ENCODE measurements around the gene IMMP2L. TPM values are rescaled to one million over a fixed set of nuclear protein-coding genes. Genes with fewer than 3 reads are reported as not detected.
A peak's percentile ranks its signal among the peaks of the same experiment; 100 is the strongest.

IMMP2L gene
- total RNA-seq, 1 experiment from 2014 or later: 13.6 TPM

DNA sequence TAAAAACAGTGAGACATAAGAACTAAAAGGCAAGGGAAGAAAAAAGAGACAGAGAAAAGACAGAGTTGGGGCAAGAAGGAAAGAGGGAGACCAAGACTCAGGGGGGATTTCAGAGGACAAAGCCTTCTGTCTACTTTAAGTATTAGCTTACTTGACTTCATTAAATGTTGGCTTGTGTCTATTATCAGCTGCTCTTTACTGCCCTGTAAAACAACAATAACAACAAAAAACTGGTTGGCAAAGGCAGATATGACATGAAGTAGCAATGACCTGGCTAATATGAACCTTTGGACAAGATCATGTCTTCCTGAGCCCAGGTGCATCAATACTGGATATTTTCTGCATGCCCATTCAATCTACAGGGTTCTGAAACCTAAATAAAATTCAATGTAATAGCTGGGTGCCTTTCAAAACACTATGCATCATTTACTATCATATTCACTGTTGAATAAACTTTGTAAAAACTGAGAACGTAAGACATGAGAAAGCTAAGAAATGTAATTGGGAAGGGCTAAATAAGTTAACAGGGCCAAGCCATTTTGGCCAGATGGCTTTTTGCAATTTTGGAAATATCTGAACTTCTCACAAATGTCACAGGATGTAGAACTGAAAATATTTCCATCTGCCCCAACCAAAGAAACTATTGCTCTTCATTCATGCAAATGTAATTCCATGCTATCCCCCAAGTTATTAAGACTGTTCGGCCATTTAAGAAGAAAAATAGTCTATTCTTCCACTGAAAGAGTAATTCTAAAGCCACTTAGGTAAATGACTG, 422.0 kb downstream of the IMMP2L start:
- no peaks in the 10 kb centered on the region for H3K27me3 Mint-ChIP-seq (ENCODE audit: low read depth)
- no peaks in the 10 kb centered on the region for H3K36me3 Mint-ChIP-seq
- H3K27ac Mint-ChIP-seq: no peak overlapping the region
- TF ChIP-seq, protein P1, sequence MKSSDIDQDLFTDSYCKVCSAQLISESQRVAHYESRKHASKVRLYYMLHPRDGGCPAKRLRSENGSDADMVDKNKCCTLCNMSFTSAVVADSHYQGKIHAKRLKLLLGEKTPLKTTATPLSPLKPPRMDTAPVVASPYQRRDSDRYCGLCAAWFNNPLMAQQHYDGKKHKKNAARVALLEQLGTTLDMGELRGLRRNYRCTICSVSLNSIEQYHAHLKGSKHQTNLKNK (CRISPR knock-in tag; IDR thresholded peaks at IDR 0.05): no peak
- TF ChIP-seq ZNF232 (CRISPR knock-in tag; IDR thresholded peaks at IDR 0.05) (no peak), TCF7 (CRISPR knock-in tag; IDR thresholded peaks at IDR 0.05; ENCODE audit: low read depth) (no peak), NFE2L1 (CRISPR knock-in tag; IDR thresholded peaks at IDR 0.05) (no peak), RELA (CRISPR knock-in tag; IDR thresholded peaks at IDR 0.05; ENCODE audit: borderline replicate concordance) (no peak)
- TF ChIP-seq, protein P2, sequence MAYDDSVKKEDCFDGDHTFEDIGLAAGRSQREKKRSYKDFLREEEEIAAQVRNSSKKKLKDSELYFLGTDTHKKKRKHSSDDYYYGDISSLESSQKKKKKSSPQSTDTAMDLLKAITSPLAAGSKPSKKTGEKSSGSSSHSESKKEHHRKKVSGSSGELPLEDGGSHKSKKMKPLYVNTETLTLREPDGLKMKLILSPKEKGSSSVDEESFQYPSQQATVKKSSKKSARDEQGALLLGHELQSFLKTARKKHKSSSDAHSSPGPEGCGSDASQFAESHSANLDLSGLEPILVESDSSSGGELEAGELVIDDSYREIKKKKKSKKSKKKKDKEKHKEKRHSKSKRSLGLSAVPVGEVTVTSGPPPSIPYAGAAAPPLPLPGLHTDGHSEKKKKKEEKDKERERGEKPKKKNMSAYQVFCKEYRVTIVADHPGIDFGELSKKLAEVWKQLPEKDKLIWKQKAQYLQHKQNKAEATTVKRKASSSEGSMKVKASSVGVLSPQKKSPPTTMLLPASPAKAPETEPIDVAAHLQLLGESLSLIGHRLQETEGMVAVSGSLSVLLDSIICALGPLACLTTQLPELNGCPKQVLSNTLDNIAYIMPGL (CRISPR knock-in tag; IDR thresholded peaks at IDR 0.05): no peak
- ChIA-PET POLR2A (interaction anchor here (0.7 kb wide), 1 partner anchor 129 kb away, joined by 3 read pairs; no protein-coding TSS in a partner anchor), CTCF (interaction anchor here (0.9 kb wide), 1 partner anchor 8 kb away, joined by 3 read pairs; no protein-coding TSS in a partner anchor)
- ATAC-seq (no peak), DNase-seq (ENCODE audit: low spot score) (no peak)
- peaks cover 10% of the 10 kb centered on the region for H3K4me1 Mint-ChIP-seq
- H3K4me3 Mint-ChIP-seq: no peak overlapping the region
- H3K9me3 Mint-ChIP-seq: no peaks in the 10 kb centered on the region

DNA sequence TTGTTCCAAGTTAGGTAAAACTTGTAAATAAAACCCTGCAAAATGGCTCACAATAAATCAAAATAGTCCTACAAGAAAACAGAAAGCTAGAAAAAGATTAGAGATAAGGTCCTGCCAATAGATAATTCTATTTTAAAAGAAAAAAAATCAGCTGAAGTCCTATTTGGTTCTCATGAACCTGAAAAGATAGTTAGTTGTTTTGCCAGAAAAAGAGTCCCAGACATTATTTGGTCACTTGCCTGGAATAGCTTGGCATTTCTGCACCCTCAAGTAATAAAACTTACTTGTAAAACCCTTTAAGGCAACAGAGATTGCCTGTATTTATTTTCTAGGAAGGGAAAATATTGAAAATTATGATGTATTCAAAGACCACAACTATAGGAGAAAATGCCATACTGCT, 423.7 kb downstream of the IMMP2L start:
- no peak overlapping the region for H3K27ac Mint-ChIP-seq
- POLR2A ChIA-PET: no interaction called here
- CTCF ChIA-PET: interaction anchor here (1.1 kb wide), 1 partner anchor 40 kb away, joined by 4 read pairs; no protein-coding TSS in a partner anchor

DNA sequence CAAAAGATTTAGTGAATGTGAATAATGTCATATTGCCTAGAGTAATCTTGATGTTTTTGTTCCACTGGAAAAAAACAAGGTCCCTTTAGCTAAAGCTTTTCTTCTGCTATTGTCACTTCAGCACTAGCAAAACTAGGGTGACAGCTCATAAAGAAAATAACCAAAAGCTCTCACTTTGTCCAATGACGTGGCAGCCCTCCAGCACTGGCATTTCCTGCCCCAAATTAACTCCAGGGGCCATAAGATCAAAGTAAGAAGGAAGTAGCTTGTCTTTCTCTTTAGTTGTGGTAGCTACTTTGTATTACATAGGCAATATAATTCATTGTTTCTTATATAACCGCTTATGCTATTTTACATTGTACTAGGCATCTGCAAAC, 424.1 kb downstream of the IMMP2L start:
- Mint-ChIP-seq H3K4me1 (peaks cover 11% of the 10 kb centered on the region), H3K4me3 (no peak overlapping the region), H3K36me3 (no peaks in the 10 kb centered on the region), H3K27ac (no peak overlapping the region), H3K27me3 (ENCODE audit: low read depth) (no peaks in the 10 kb centered on the region), H3K9me3 (no peaks in the 10 kb centered on the region)
- ATAC-seq (peak; percentile 52), DNase-seq (ENCODE audit: low spot score) (no peak)
- TF ChIP-seq SMAD4 (CRISPR knock-in tag; IDR thresholded peaks at IDR 0.05): no peak
- CTCF ChIA-PET: interaction anchor here (0.6 to 1.1 kb wide), 2 partner anchors 39 to 41 kb away, joined by 3 to 4 read pairs; no protein-coding TSS in a partner anchor
- POLR2A ChIA-PET: no interaction called here

More for the DNA sequence above, 423.7 kb downstream of the IMMP2L start:
- no peaks in the 10 kb centered on the region for H3K27me3 Mint-ChIP-seq (ENCODE audit: low read depth)
- no peak overlapping the region for H3K4me3 Mint-ChIP-seq
- peaks cover 10% of the 10 kb centered on the region for H3K4me1 Mint-ChIP-seq
- no peaks in the 10 kb centered on the region for H3K36me3 Mint-ChIP-seq
- DNase-seq (ENCODE audit: low spot score) (no peak), ATAC-seq (no peak)
- H3K9me3 Mint-ChIP-seq: no peaks in the 10 kb centered on the region
- TF ChIP-seq SP1 (CRISPR knock-in tag; conservative IDR thresholded peaks at IDR 0.05) (no peak), ZNF416 (CRISPR knock-in tag; IDR thresholded peaks at IDR 0.05) (no peak), SMAD3 (CRISPR knock-in tag; IDR thresholded peaks at IDR 0.05; ENCODE audit: borderline replicate concordance) (no peak), EMX1 (CRISPR knock-in tag; IDR thresholded peaks at IDR 0.05) (no peak), HMGA2 (CRISPR knock-in tag; IDR thresholded peaks at IDR 0.05) (no peak), PRRX2 (CRISPR knock-in tag; IDR thresholded peaks at IDR 0.05) (no peak), TCF7 (CRISPR knock-in tag; IDR thresholded peaks at IDR 0.05; ENCODE audit: low read depth) (no peak), ELF4 (CRISPR knock-in tag; IDR thresholded peaks at IDR 0.05; ENCODE audit: low read depth) (no peak)
- TF ChIP-seq, protein P3, sequence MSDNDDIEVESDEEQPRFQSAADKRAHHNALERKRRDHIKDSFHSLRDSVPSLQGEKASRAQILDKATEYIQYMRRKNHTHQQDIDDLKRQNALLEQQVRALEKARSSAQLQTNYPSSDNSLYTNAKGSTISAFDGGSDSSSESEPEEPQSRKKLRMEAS (CRISPR knock-in tag; IDR thresholded peaks at IDR 0.05): no peak
- TF ChIP-seq, protein P4, sequence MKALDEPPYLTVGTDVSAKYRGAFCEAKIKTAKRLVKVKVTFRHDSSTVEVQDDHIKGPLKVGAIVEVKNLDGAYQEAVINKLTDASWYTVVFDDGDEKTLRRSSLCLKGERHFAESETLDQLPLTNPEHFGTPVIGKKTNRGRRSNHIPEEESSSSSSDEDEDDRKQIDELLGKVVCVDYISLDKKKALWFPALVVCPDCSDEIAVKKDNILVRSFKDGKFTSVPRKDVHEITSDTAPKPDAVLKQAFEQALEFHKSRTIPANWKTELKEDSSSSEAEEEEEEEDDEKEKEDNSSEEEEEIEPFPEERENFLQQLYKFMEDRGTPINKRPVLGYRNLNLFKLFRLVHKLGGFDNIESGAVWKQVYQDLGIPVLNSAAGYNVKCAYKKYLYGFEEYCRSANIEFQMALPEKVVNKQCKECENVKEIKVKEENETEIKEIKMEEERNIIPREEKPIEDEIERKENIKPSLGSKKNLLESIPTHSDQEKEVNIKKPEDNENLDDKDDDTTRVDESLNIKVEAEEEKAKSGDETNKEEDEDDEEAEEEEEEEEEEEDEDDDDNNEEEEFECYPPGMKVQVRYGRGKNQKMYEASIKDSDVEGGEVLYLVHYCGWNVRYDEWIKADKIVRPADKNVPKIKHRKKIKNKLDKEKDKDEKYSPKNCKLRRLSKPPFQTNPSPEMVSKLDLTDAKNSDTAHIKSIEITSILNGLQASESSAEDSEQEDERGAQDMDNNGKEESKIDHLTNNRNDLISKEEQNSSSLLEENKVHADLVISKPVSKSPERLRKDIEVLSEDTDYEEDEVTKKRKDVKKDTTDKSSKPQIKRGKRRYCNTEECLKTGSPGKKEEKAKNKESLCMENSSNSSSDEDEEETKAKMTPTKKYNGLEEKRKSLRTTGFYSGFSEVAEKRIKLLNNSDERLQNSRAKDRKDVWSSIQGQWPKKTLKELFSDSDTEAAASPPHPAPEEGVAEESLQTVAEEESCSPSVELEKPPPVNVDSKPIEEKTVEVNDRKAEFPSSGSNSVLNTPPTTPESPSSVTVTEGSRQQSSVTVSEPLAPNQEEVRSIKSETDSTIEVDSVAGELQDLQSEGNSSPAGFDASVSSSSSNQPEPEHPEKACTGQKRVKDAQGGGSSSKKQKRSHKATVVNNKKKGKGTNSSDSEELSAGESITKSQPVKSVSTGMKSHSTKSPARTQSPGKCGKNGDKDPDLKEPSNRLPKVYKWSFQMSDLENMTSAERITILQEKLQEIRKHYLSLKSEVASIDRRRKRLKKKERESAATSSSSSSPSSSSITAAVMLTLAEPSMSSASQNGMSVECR (CRISPR knock-in tag; IDR thresholded peaks at IDR 0.05; ENCODE audit: borderline replicate concordance): no peak

Data from WTC11 (cell line).